SK-N-SH (cell line): ENCODE measurements around the gene SYNGR4.

Experiments used
- CTCF ChIP-seq: fragments of 200-600 bp; sonication (generic); IDR thresholded peaks from 2 replicates; pipeline ENCODE4 v1.6.1; 2017; ENCODE audit warnings: antibody characterized with exemption, mild to moderate bottlenecking, moderate library complexity
- EP300 ChIP-seq, 2 experiments: IDR thresholded peaks; 2 replicates each; pipeline versions ENCODE4 v1.4.0 to v1.6.1; 2012; ENCODE audit warnings: borderline replicate concordance in 1 of 2, low read depth in 1 of 2, low read length in 1 of 2
- FOXJ3 ChIP-seq: sonication (generic); formaldehyde crosslinking; IDR thresholded peaks from 2 replicates; pipeline ENCODE4 v1.5.1; 2020; ENCODE audit warnings: mild to moderate bottlenecking, missing genetic modification reagents
- FOXM1 ChIP-seq: IDR thresholded peaks from 2 replicates; pipeline ENCODE4 v1.4.0; 2012; ENCODE audit warnings: low read depth, mild to moderate bottlenecking
- GABPA ChIP-seq: IDR thresholded peaks from 2 replicates; pipeline ENCODE4 v1.4.0; 2012; ENCODE audit warnings: low read depth, mild to moderate bottlenecking
- GATA2 ChIP-seq: sonication (generic); formaldehyde crosslinking; IDR thresholded peaks from 2 replicates; pipeline ENCODE4 v1.5.0; 2020; ENCODE audit warnings: mild to moderate bottlenecking, missing genetic modification reagents
- MAX ChIP-seq: IDR thresholded peaks from 2 replicates; pipeline ENCODE4 v1.4.0; 2012; ENCODE audit warnings: low read depth
- RAD21 ChIP-seq: IDR thresholded peaks from 2 replicates; pipeline ENCODE4 v1.6.1; 2012; ENCODE audit warnings: mild to moderate bottlenecking, low read length
- SMC3 ChIP-seq: IDR thresholded peaks from 2 replicates; pipeline ENCODE4 v1.6.1; 2012; ENCODE audit warnings: low read depth, low read length, improper control_type of control experiment
- TAF1 ChIP-seq: IDR thresholded peaks from 2 replicates; pipeline ENCODE4 v1.6.1; 2012; ENCODE audit warnings: low read depth, mild to moderate bottlenecking, low read length, moderate library complexity, borderline replicate concordance

GRCh38 chr19:48367855-48368254, 3.7 kb downstream of the SYNGR4 start:
- TF ChIP-seq CTCF, result no peak
- TF ChIP-seq FOXM1, result no peak
- TF ChIP-seq TAF1, result no peak
- no peak for TF ChIP-seq FOXJ3 (CRISPR knock-in tag)
- TF ChIP-seq RAD21, result no peak
- TF ChIP-seq MAX, result no peak
- no peak for TF ChIP-seq SMC3
- no peak for TF ChIP-seq GABPA
- TF ChIP-seq EP300 (IDR thresholded peaks at IDR 0.05; ENCODE audit: borderline replicate concordance in 1 of 2, low read depth in 1 of 2, low read length in 1 of 2), result no peak
- TF ChIP-seq GATA2 (CRISPR knock-in tag), result no peak
